Sigmoid colon (tissue), 4 donors: ENCODE results near the gene CDH13.

ENCODE experiments used
- CTCF ChIP-seq, 4 experiments: fragments of 450-650 bp in 3 of 4; fragments of 200-600 bp in 1 of 4; IDR thresholded peaks; one replicate each; pipeline ENCODE4 v1.5.1; 2016 to 2019; ENCODE audit warnings: antibody characterized with exemption in 4 of 4, mild to moderate bottlenecking in 3 of 4, moderate library complexity in 2 of 4
- EP300 ChIP-seq, 4 donors: sonication (generic); formaldehyde crosslinking; IDR thresholded peaks; one replicate each; pipeline ENCODE4 v1.6.1; 2017; ENCODE audit warnings: antibody characterized with exemption in 4 of 4
- POLR2A ChIP-seq, 2 donors: fragments of 450-650 bp; IDR thresholded peaks; one replicate each; pipeline ENCODE4 v1.6.1; 2016; ENCODE audit warnings: antibody characterized with exemption in 2 of 2, mild to moderate bottlenecking in 2 of 2, moderate library complexity in 2 of 2

- TF ChIP-seq CTCF (IDR thresholded peaks at IDR 0.05) (no peak), POLR2A (IDR thresholded peaks at IDR 0.05) (no peak), EP300 (IDR thresholded peaks at IDR 0.05) (no peak)
Measured at GRCh38 chr16:83714286-83714685, 1087.5 kb downstream of the CDH13 start.
